Choroid plexus epithelial cell (primary cell): ENCODE data around the gene COPG2.
A peak's percentile ranks its signal among the peaks of the same experiment; 100 is the strongest.

Experiments used
- DNase-seq: peaks from one replicate; pipeline ENCODE4 v3.0.0-alpha.2; 2010; ENCODE audit warnings: low read depth
- H3K4me3 ChIP-seq: 2 replicates; pipeline ENCODE4 v1.5.1; 2011; ENCODE audit warnings: low read depth, mild to moderate bottlenecking, control low read depth, low read length, moderate library complexity
- CTCF ChIP-seq: conservative IDR thresholded peaks from 2 replicates; pipeline ENCODE4 v1.5.1; 2011; ENCODE audit warnings: low read depth, mild to moderate bottlenecking, control low read depth, inconsistent platforms, low read length, moderate library complexity

The COPG2 gene

GRCh38 chr7:130668258-130669084, at the start of gene COPG2:
Gene COPG2 (minus strand): TSS chr7:130668748. CDS start chr7:130668668, 80 bp downstream.
- peak; percentile 83 for DNase-seq
- peak within 1 kb of the TSS; percentile 75 for H3K4me3 ChIP-seq
- no peak for TF ChIP-seq CTCF

GRCh38 chr7:130712416-130712815, 43.9 kb upstream of the COPG2 start:
- H3K4me3 ChIP-seq: no peak overlapping the region
- DNase-seq: no peak
- TF ChIP-seq CTCF: no peak

- TF ChIP-seq CTCF: no peak
- DNase-seq: no peak
- H3K4me3 ChIP-seq: no peak overlapping the region
These were observed 40.2 kb upstream of the COPG2 start for GRCh38 chr7:130708766-130709165.

- DNase-seq: no peak
- no peak overlapping the region for H3K4me3 ChIP-seq
- TF ChIP-seq CTCF: peak; percentile 5
These were observed 39.5 kb upstream of the COPG2 start for GRCh38 chr7:130708001-130708400.

GRCh38 chr7:130703851-130704250, 35.3 kb upstream of the COPG2 start:
- no peak for TF ChIP-seq CTCF
- H3K4me3 ChIP-seq: no peak overlapping the region
- no peak for DNase-seq

- no peak for TF ChIP-seq CTCF
- no peak for DNase-seq
- no peak overlapping the region for H3K4me3 ChIP-seq
These were observed 33.1 kb upstream of the COPG2 start for GRCh38 chr7:130701650-130702049.

GRCh38 chr7:130700760-130701159, 32.2 kb upstream of the COPG2 start:
- TF ChIP-seq CTCF: no peak
- DNase-seq: no peak
- H3K4me3 ChIP-seq: no peak overlapping the region
